Peyer's patch (tissue), 4 donors: ENCODE results near the gene MXRA7. TPM values are rescaled to one million over a fixed set of nuclear protein-coding genes. Genes with fewer than 3 reads are reported as not detected.

Source experiments
- DNase-seq, 3 donors: peaks; one replicate each; pipeline ENCODE4 v3.0.0-alpha.2; 2017 to 2019
- H3K27ac ChIP-seq, 4 donors: fragments of 200-600 bp; sonication (generic); one replicate each; pipeline ENCODE4 v1.5.1; 2016 to 2019
- H3K27me3 ChIP-seq, 2 donors: fragments of 200-600 bp; sonication (generic); one replicate each; pipeline ENCODE4 v1.5.1; 2019
- H3K36me3 ChIP-seq, 3 donors: fragments of 200-600 bp; sonication (generic); one replicate each; pipeline ENCODE4 v1.5.1; 2016 to 2019
- H3K4me1 ChIP-seq, 4 donors: fragments of 200-600 bp; sonication (generic); one replicate each; pipeline ENCODE4 v1.5.1; 2016 to 2019
- H3K4me3 ChIP-seq, 4 donors: fragments of 200-600 bp; sonication (generic); 1 replicate in 3 of 4; 2 replicates in 1 of 4; pipeline ENCODE4 v1.5.1; 2016 to 2019; ENCODE audit warnings: mild to moderate bottlenecking in 1 of 4
- H3K9me3 ChIP-seq, 4 donors: fragments of 200-600 bp; sonication (generic); one replicate each; pipeline ENCODE4 v1.5.1; 2016 to 2019; ENCODE audit warnings: mild to moderate bottlenecking in 1 of 4
- CTCF ChIP-seq, 6 experiments: fragments of 450-650 bp in 4 of 6; fragments of 200-600 bp in 2 of 6; sonication (generic) in 1 of 6; IDR thresholded peaks; one replicate each; pipeline ENCODE4 v1.5.1; 2017 to 2019; ENCODE audit warnings: antibody characterized with exemption in 6 of 6, mild to moderate bottlenecking in 3 of 6, moderate library complexity in 1 of 6
- POLR2A ChIP-seq, 2 donors: fragments of 450-650 bp; IDR thresholded peaks; one replicate each; pipeline ENCODE4 v1.5.1; 2017; ENCODE audit warnings: antibody characterized with exemption in 2 of 2, mild to moderate bottlenecking in 2 of 2, moderate library complexity in 2 of 2
- total RNA-seq, 4 donors: library from RNA; depleted of rRNA; stranded (reverse); fragments of >200 nt; gene quantifications; one replicate each; pipeline ENCODE4 v1.1.0, GENCODE V29; 2016

The MXRA7 gene
- total RNA-seq, 4 donors from 2014 or later: 9.1 to 27.3 (median 23.4) TPM

- TF ChIP-seq POLR2A (IDR thresholded peaks at IDR 0.05): no peak
- TF ChIP-seq CTCF (IDR thresholded peaks at IDR 0.05): no peak
- H3K4me3 ChIP-seq: no peak overlapping the region
- H3K4me1 ChIP-seq: peaks cover 0 to 15% (median 0%) of the 10 kb centered on the region in 4 donors
- DNase-seq: no peak
- no peaks in the 10 kb centered on the region for H3K9me3 ChIP-seq
- H3K27me3 ChIP-seq: no peaks in the 10 kb centered on the region
- H3K36me3 ChIP-seq: no peaks in the 10 kb centered on the region
- peak overlapping the region in 2 of 4 donors; percentile 9 to 27 for H3K27ac ChIP-seq
Observed at GRCh38 chr17:76682296-76682695, 28.5 kb downstream of the MXRA7 start.

- Histone ChIP-seq H3K4me1 (peaks cover 0 to 15% (median 0%) of the 10 kb centered on the region in 4 donors), H3K36me3 (no peaks in the 10 kb centered on the region), H3K4me3 (no peak overlapping the region), H3K27me3 (no peaks in the 10 kb centered on the region), H3K27ac (peak overlapping the region in 2 of 4 donors; percentile 9 to 27), H3K9me3 (no peaks in the 10 kb centered on the region)
- TF ChIP-seq POLR2A (IDR thresholded peaks at IDR 0.05) (no peak), CTCF (IDR thresholded peaks at IDR 0.05) (peak; percentile 21 to 85 (median 68))
- peak; percentile 59 to 84 (median 78) for DNase-seq
Observed at GRCh38 chr17:76681222-76682137, 29.3 kb downstream of the MXRA7 start.

DNA sequence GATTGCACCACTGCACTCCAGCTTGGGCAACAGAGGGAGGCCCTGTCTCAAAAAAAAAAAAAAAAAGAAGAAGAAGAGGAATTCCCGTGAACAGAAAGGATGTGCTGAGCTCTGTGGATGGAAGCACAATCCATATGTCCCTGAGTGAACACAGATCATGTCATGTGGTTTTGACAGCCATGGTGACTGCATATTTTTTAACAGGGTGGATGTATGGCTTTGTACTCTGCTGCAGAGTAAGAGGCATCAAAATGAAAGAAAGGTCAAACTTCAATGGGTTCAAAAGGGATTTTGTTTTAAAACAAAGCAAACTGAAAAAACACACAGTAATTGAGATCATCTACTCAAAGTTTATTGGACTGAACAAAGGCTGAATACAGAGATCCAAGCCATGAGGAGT is 31.5 kb downstream of the MXRA7 start:
- Histone ChIP-seq H3K27ac (no peak overlapping the region), H3K36me3 (no peaks in the 10 kb centered on the region), H3K9me3 (no peaks in the 10 kb centered on the region), H3K4me3 (no peak overlapping the region), H3K4me1 (peaks cover 0 to 15% (median 0%) of the 10 kb centered on the region in 4 donors), H3K27me3 (no peaks in the 10 kb centered on the region)
- no peak for DNase-seq
- TF ChIP-seq POLR2A (IDR thresholded peaks at IDR 0.05) (no peak), CTCF (IDR thresholded peaks at IDR 0.05) (no peak)

GRCh38 chr17:76678330-76678729 is 32.4 kb downstream of the MXRA7 start:
- H3K27ac ChIP-seq: peak overlapping the region in 2 of 4 donors; percentile 11 to 42
- peaks cover 0 to 15% (median 0%) of the 10 kb centered on the region in 4 donors for H3K4me1 ChIP-seq
- no peaks in the 10 kb centered on the region for H3K27me3 ChIP-seq
- no peak overlapping the region for H3K4me3 ChIP-seq
- peak; percentile 37 to 69 (median 67) for DNase-seq
- no peak for TF ChIP-seq CTCF (IDR thresholded peaks at IDR 0.05)
- TF ChIP-seq POLR2A (IDR thresholded peaks at IDR 0.05): no peak
- H3K9me3 ChIP-seq: no peaks in the 10 kb centered on the region
- no peaks in the 10 kb centered on the region for H3K36me3 ChIP-seq

DNA sequence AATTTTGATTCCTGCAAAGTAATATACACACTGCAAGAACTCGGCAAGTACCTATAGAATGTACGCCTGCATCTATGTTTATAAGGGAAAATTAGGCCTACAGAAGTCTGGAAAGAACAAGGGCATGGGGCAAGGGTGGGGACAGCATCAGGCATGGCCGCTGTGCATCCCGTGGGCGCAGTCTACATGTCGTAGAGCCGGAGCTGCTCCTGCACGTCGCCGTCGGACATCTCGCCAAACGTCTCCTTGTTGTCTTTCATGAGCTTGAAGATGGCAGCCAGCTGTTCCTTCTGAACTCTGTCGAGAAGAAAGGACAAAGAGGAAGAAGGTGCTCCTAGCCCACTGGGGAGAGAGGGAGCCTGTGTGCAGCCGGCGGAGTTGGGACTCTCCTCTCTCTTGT is 33.4 kb downstream of the MXRA7 start:
- Histone ChIP-seq H3K9me3 (no peaks in the 10 kb centered on the region), H3K27me3 (no peaks in the 10 kb centered on the region), H3K27ac (peak overlapping the region in 1 of 4 donors; percentile 11), H3K36me3 (no peaks in the 10 kb centered on the region), H3K4me3 (no peak overlapping the region), H3K4me1 (peaks cover 0 to 9% (median 0%) of the 10 kb centered on the region in 4 donors)
- TF ChIP-seq POLR2A (IDR thresholded peaks at IDR 0.05) (no peak), CTCF (IDR thresholded peaks at IDR 0.05) (no peak)
- no peak for DNase-seq
